HEK293 (cell line): Measurements from ENCODE around the gene HDHD3.
A peak's percentile ranks its signal among the peaks of the same experiment; 100 is the strongest.
"Not testable (repeated sequence)": the region's sequence is repeated elsewhere in the genome, so short reads cannot be mapped to it uniquely, and the experiment has no call there.

ENCODE experiments used
- CTCF ChIA-PET: fragments of 350-600 bp; formaldehyde crosslinking; extraction: SDS; loops from one replicate; lab custom pipeline; 2021; ENCODE audit warnings: antibody characterized with exemption; lab: Yijun Ruan, JAX
- POLR2A ChIA-PET: fragments of 300-600 bp; formaldehyde crosslinking; extraction: SDS; loops from one replicate; lab custom pipeline; 2020; ENCODE audit warnings: antibody characterized with exemption, inconsistent platforms; lab: Yijun Ruan, JAX
- H3K27ac ChIP-seq: fragments of 200-500 bp; sonication (Bioruptor generic); 2 replicates; pipeline ENCODE4 v1.5.1; 2014; ENCODE audit warnings: low read depth, low read length, control low read depth, inconsistent platforms; ENCODE audit errors: extremely low read depth
- H3K36me3 ChIP-seq, 2 experiments: fragments of 200-500 bp in 1 of 2; sonication (Bioruptor generic) in 1 of 2; 1 replicate in 1 of 2; 2 replicates in 1 of 2; pipeline ENCODE4 v1.5.1; 2014 to 2017; ENCODE audit warnings: inconsistent platforms in 2 of 2, low read length in 2 of 2; ENCODE audit not compliant: control insufficient read depth in 2 of 2, insufficient read depth in 1 of 2
- H3K4me1 ChIP-seq: fragments of 200-500 bp; sonication (Bioruptor generic); 2 replicates; pipeline ENCODE4 v1.5.1; 2014; ENCODE audit warnings: mild to moderate bottlenecking, low read length, inconsistent platforms; ENCODE audit not compliant: control insufficient read depth, insufficient read depth
- H3K4me3 ChIP-seq: 2 replicates; pipeline ENCODE4 v1.5.1; 2011; ENCODE audit warnings: low read depth, mild to moderate bottlenecking, control low read depth, low read length, moderate library complexity
- H3K9me3 ChIP-seq: fragments of 200-500 bp; sonication (Bioruptor generic); 2 replicates; pipeline ENCODE4 v1.5.1; 2014; ENCODE audit warnings: low read depth, low read length, inconsistent platforms; ENCODE audit not compliant: control insufficient read depth, insufficient read depth
- GLI4 ChIP-seq: fragments of 450-650 bp; formaldehyde crosslinking; IDR thresholded peaks from 2 replicates; pipeline ENCODE4 v1.5.1; 2016; ENCODE audit warnings: missing biosample characterization, missing genetic modification characterization
- KLF1 ChIP-seq: fragments of 450-650 bp; formaldehyde crosslinking; IDR thresholded peaks from 2 replicates; pipeline ENCODE4 v1.5.1; 2016; ENCODE audit warnings: missing biosample characterization, missing genetic modification characterization
- SCRT1 ChIP-seq: fragments of 450-650 bp; formaldehyde crosslinking; IDR thresholded peaks from 2 replicates; pipeline ENCODE4 v1.5.1; 2016; ENCODE audit warnings: missing biosample characterization, missing genetic modification characterization, borderline replicate concordance
- ZNF121 ChIP-seq: fragments of 450-650 bp; formaldehyde crosslinking; IDR thresholded peaks from 2 replicates; pipeline ENCODE4 v1.5.1; 2016; ENCODE audit warnings: missing biosample characterization, missing genetic modification characterization
- ZNF140 ChIP-seq: fragments of 450-650 bp; formaldehyde crosslinking; IDR thresholded peaks from 2 replicates; pipeline ENCODE4 v1.5.1; 2016; ENCODE audit warnings: missing biosample characterization, missing genetic modification characterization
- ZNF202 ChIP-seq: fragments of 450-650 bp; formaldehyde crosslinking; IDR thresholded peaks from 2 replicates; pipeline ENCODE4 v1.5.1; 2016; ENCODE audit warnings: missing biosample characterization, missing genetic modification characterization, borderline replicate concordance
- ZNF23 ChIP-seq: fragments of 450-650 bp; formaldehyde crosslinking; IDR thresholded peaks from 2 replicates; pipeline ENCODE4 v1.5.1; 2016; ENCODE audit warnings: missing biosample characterization, missing genetic modification characterization, borderline replicate concordance
- ZNF239 ChIP-seq: fragments of 450-650 bp; formaldehyde crosslinking; IDR thresholded peaks from 2 replicates; pipeline ENCODE4 v1.5.1; 2016; ENCODE audit warnings: missing biosample characterization, missing genetic modification characterization
- ZNF654 ChIP-seq: fragments of 450-650 bp; formaldehyde crosslinking; IDR thresholded peaks from 2 replicates; pipeline ENCODE4 v1.5.1; 2016; ENCODE audit warnings: low read depth, missing biosample characterization, missing genetic modification characterization
- ZNF777 ChIP-seq: fragments of 450-650 bp; formaldehyde crosslinking; IDR thresholded peaks from 2 replicates; pipeline ENCODE4 v1.5.1; 2017; ENCODE audit warnings: missing biosample characterization, missing genetic modification characterization, borderline replicate concordance
- TF ChIP-seq, protein P1 (sequence below): fragments of 450-650 bp; formaldehyde crosslinking; IDR thresholded peaks from 2 replicates; pipeline ENCODE4 v1.5.1; 2016; ENCODE audit warnings: missing biosample characterization, missing genetic modification characterization
- TF ChIP-seq, protein P2 (sequence below): fragments of 450-650 bp; formaldehyde crosslinking; IDR thresholded peaks from 2 replicates; pipeline ENCODE4 v1.5.1; 2016; ENCODE audit warnings: missing biosample characterization, missing genetic modification characterization
- TF ChIP-seq, protein P3 (sequence below): fragments of 450-650 bp; formaldehyde crosslinking; IDR thresholded peaks from 2 replicates; pipeline ENCODE4 v1.5.1; 2016; ENCODE audit warnings: missing biosample characterization, missing genetic modification characterization

HDHD3 gene

DNA sequence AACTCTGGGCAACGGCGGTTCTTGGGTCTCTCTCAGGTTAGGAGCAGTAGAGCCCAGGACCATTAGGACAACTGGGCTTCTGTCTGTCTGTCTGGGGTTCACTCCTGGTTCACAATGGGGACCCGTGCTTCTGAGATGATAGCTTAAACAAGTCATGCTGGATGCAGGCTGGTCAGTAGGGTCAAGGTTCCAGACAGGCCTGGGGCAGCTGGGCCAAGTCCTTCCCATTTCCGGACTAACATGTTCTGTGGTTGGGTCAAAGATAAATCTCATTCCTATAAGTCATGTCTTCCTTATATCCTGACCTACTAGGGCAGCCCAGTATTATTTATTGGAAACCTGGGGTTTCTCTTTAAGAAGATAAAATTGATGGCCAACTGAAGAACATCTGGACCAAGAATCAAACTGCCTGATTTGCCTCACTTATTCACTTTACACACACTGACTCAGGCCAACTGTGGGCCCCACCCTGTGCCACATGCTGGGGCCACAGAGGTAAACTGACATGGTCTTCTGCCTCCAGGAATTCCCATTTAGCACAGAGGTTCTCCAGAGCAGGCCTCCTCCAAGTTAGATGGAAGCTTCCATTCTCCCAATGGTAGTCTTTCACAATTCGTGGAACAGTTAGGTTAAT lies 8.3 kb downstream of the HDHD3 start (continued):
- TF ChIP-seq, protein P1, sequence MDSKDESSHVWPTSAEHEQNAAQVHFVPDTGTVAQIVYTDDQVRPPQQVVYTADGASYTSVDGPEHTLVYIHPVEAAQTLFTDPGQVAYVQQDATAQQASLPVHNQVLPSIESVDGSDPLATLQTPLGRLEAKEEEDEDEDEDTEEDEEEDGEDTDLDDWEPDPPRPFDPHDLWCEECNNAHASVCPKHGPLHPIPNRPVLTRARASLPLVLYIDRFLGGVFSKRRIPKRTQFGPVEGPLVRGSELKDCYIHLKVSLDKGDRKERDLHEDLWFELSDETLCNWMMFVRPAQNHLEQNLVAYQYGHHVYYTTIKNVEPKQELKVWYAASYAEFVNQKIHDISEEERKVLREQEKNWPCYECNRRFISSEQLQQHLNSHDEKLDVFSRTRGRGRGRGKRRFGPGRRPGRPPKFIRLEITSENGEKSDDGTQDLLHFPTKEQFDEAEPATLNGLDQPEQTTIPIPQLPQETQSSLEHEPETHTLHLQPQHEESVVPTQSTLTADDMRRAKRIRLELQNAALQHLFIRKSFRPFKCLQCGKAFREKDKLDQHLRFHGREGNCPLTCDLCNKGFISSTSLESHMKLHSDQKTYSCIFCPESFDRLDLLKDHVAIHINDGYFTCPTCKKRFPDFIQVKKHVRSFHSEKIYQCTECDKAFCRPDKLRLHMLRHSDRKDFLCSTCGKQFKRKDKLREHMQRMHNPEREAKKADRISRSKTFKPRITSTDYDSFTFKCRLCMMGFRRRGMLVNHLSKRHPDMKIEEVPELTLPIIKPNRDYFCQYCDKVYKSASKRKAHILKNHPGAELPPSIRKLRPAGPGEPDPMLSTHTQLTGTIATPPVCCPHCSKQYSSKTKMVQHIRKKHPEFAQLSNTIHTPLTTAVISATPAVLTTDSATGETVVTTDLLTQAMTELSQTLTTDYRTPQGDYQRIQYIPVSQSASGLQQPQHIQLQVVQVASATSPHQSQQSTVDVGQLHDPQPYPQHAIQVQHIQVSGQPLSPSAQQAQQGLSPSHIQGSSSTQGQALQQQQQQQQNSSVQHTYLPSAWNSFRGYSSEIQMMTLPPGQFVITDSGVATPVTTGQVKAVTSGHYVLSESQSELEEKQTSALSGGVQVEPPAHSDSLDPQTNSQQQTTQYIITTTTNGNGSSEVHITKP (tag by site-specific recombination) = no peak
- TF ChIP-seq ZNF140 (tag by site-specific recombination) = no peak
- no peak for TF ChIP-seq ZNF239
- TF ChIP-seq, protein P2, sequence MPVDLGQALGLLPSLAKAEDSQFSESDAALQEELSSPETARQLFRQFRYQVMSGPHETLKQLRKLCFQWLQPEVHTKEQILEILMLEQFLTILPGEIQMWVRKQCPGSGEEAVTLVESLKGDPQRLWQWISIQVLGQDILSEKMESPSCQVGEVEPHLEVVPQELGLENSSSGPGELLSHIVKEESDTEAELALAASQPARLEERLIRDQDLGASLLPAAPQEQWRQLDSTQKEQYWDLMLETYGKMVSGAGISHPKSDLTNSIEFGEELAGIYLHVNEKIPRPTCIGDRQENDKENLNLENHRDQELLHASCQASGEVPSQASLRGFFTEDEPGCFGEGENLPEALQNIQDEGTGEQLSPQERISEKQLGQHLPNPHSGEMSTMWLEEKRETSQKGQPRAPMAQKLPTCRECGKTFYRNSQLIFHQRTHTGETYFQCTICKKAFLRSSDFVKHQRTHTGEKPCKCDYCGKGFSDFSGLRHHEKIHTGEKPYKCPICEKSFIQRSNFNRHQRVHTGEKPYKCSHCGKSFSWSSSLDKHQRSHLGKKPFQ = no peak
- TF ChIP-seq ZNF202 = no peak

DNA sequence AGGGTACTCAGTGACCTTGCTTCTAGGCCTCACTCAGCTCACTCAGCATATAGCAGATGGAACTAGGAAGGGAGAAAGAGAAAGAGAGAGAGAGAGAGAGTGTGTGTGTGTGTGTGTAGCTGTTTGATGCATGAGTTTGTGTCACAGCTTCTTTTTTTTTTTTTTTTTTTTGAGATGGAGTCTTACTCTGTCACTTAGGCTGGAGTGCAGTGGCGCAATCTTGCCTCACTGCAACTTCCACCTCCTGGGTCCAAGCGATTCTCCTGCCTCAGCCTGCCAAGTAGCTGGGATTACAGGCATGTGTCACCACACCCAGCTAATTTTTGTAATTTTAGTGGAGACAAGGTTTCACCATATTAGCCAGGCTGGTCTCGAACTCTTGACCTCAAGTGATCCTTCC lies 11.1 kb downstream of the HDHD3 start:
- H3K27ac ChIP-seq, H3K9me3 ChIP-seq, H3K36me3 ChIP-seq, CTCF ChIA-PET, H3K4me3 ChIP-seq, H3K4me1 ChIP-seq: not testable (repeated sequence)
- POLR2A ChIA-PET = interaction anchor here (0.7 to 1.9 kb wide), 3 partner anchors 25 to 144 kb away, joined by 4 to 10 read pairs (median 6); partner anchors contain the start of gene WDR31

DNA sequence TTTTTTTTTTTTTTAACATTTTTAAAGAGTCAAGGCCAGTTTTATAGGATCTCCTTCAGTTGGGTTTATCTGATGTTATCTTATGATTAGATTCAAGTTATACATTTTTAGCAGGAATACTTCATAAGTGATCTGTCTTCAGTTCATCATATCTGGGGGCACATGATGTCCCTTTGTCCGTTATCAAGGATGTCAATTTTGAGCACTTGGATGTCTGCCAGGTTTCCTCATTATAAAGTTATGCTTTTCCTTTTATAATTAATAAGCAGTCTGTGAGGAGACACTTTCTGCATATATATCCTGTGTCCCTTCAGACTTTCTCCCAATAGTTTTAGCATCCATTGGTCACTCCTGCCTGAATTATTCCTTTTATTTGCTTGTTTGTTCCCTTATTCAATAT lies 11.8 kb downstream of the HDHD3 start:
- Histone ChIP-seq H3K4me1 (no peaks in the 10 kb centered on the region), H3K27ac (no peak overlapping the region), H3K9me3 (no peaks in the 10 kb centered on the region), H3K36me3 (no peaks in the 10 kb centered on the region), H3K4me3 (no peak overlapping the region)
- CTCF ChIA-PET = interaction anchor here (0.6 to 1.1 kb wide), 4 partner anchors 10 to 68 kb away, joined by 3 read pairs; no protein-coding TSS in a partner anchor
- TF ChIP-seq, protein P3, sequence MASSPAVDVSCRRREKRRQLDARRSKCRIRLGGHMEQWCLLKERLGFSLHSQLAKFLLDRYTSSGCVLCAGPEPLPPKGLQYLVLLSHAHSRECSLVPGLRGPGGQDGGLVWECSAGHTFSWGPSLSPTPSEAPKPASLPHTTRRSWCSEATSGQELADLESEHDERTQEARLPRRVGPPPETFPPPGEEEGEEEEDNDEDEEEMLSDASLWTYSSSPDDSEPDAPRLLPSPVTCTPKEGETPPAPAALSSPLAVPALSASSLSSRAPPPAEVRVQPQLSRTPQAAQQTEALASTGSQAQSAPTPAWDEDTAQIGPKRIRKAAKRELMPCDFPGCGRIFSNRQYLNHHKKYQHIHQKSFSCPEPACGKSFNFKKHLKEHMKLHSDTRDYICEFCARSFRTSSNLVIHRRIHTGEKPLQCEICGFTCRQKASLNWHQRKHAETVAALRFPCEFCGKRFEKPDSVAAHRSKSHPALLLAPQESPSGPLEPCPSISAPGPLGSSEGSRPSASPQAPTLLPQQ = no peak
- TF ChIP-seq KLF1 (tag by site-specific recombination) = no peak
- no peak for TF ChIP-seq ZNF654 (tag by site-specific recombination)
- TF ChIP-seq ZNF777 (tag by site-specific recombination) = no peak
- POLR2A ChIA-PET = interaction anchor here (1.5 to 1.9 kb wide), 2 partner anchors 12 to 24 kb away, joined by 4 to 10 read pairs; partner anchors contain the start of genes HDHD3 and WDR31

DNA sequence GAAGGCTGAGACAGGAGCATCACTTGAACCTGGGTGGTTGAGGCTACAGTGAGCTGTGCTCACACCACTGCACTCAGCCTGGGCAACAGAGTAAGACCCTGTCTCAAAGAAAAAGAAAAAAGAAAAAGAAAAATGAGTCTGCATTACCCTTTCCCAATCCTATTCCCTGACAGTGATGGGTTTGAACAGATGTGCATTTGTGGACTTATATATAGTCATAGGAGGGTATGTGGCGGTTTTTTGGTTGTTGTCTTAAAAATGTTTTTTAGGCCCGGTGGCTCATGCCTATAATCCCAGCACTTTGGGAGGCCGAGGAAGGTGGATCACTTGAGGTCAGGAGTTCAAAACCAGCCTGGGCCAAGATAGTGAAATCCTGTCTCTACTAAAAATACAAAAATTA lies 13.4 kb downstream of the HDHD3 start:
- Histone ChIP-seq H3K9me3 (no peaks in the 10 kb centered on the region), H3K4me3 (no peak overlapping the region), H3K4me1 (no peaks in the 10 kb centered on the region), H3K27ac (no peak overlapping the region), H3K36me3 (no peaks in the 10 kb centered on the region)
- TF ChIP-seq ZNF121 (tag by site-specific recombination) (peak; percentile 15; the same call in 1 of the 2 replicates), SCRT1 (tag by site-specific recombination) (no peak), ZNF23 (no peak), GLI4 (tag by site-specific recombination) (no peak)
- POLR2A ChIA-PET = interaction anchor here (0.6 to 1.1 kb wide), 2 partner anchors 47 to 88 kb away, joined by 3 read pairs; partner anchors contain the start of genes C9orf43, CDC26, POLE3 and PRPF4
- CTCF ChIA-PET = interaction anchor here (1.1 to 2.0 kb wide), 3 partner anchors 51 to 89 kb away, joined by 3 to 5 read pairs (median 3); partner anchors contain the start of genes CDC26 and PRPF4
